Right cardiac atrium (tissue), 5 donors: ENCODE results near the gene NFASC. TPM values are rescaled to one million over a fixed set of nuclear protein-coding genes. Genes with fewer than 3 reads are reported as not detected.

Experiments used
- ATAC-seq, 2 donors: fragments of 200-7000 bp; cut with Tn5 transposase; one replicate each; pipeline versions ENCODE4 v1.8.0 to v1.9.1; 2020; ENCODE audit warnings: moderate library complexity in 2 of 2, mild to moderate bottlenecking in 1 of 2
- DNase-seq, 3 donors: peaks; one replicate each; pipeline ENCODE4 v3.0.0-alpha.2; 2020
- H3K27ac ChIP-seq: one replicate; pipeline ENCODE4 v1.5.1; 2013; ENCODE audit warnings: mild to moderate bottlenecking, low read length, control low read depth, moderate library complexity
- H3K27me3 ChIP-seq: one replicate; pipeline ENCODE4 v1.6.1; 2013; ENCODE audit not compliant: control insufficient read depth, insufficient read depth
- H3K4me1 ChIP-seq: one replicate; pipeline ENCODE4 v1.6.1; 2013; ENCODE audit warnings: low read length; ENCODE audit not compliant: control insufficient read depth, insufficient read depth
- H3K4me3 ChIP-seq: one replicate; pipeline ENCODE4 v1.5.1; 2013; ENCODE audit warnings: low read length, control low read depth
- H3K9me3 ChIP-seq: one replicate; pipeline ENCODE4 v1.6.1; 2013; ENCODE audit warnings: low read length; ENCODE audit not compliant: control insufficient read depth
- WGBS: extraction: QIAGEN DNeasy Blood & Tissue Kit; methylation state at CpG from one replicate; pipeline ENCODE4 v1.1.7; 2013; 5-methylcytosine and 5-hydroxymethylcytosine counted together
- intact Hi-C, 4 donors: fragments of 100-400 bp; cut with DNase I; formaldehyde crosslinking; loops; one replicate each; pipeline versions ENCODE4 v1.11.0 to v1.14.0; 2022 to 2023
- polyA plus RNA-seq: library from polyadenylated mRNA; stranded (reverse); fragments of 200-250 nt; gene quantifications from one replicate; pipeline ENCODE4 v1.2.3, GENCODE V29; 2013
- total RNA-seq, 4 donors: library from RNA; stranded (reverse); fragmentation: NEBNext Ultra II Directional; extraction: Animal tissue kit (Norgen Biotek cat#: 25700); gene quantifications; one replicate each; pipeline ENCODE4 v1.2.1, GENCODE V29; 2021
- donor health status: healthy with polysubstance abuse.
- donor health status: DM: no; HTN: yes; CAD: no.
- donor health status: DM: no; HTN: no; CAD: no.
- donor health status: DM: no; HTN: yes; CAD: no; lungs with severe emphysema.
- donor health status: DM: yes; HTN: yes; CAD: no.

NFASC gene
- total and polyA plus RNA-seq, 5 donors = 44.2 to 94.2 (median 63.3) TPM

DNA sequence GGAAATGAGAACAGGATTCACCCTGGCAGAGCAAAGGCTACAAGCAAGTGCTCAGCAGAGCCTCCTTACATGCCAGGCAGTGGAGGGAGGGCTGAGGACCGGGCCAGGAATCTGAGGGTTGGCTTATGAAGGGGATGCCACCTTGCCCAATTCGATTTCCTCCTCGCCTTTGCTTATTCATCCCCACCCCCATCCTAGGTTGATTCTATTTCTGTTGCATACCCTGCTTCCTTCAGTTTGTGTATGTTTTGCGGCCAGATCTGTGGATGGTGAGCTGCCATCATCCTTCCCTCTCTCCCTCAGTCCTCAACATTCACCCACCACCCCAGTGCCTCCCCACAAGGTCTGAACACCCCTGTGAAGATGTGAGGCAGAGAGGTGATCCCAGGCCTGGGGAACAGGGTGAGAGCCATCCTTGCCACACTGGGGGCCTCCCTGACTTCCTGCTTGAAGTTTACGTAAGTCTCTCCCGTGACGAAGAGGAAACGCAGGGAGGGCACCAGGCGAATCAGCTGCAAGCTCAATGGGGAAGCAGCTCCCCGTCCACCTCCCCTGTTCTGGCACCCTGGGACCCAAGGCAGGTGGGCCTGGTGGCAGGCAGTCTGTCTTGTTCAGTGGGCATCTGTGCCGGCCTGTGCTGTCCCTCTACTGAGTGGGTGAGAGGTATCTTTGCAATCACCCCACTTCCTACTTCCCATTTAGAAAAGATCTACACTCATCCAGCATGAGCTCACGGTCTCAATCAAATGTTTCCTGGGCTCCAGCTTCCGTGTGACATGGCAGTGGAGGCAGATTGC lies 121.7 kb downstream of the NFASC start:
- Histone ChIP-seq H3K27ac (no peak overlapping the region), H3K4me3 (no peak overlapping the region), H3K9me3 (no peaks in the 10 kb centered on the region), H3K4me1 (no peaks in the 10 kb centered on the region), H3K27me3 (no peaks in the 10 kb centered on the region)
- WGBS = 71% methylated on average over 13 of the region's 13 CpGs
- ATAC-seq (no peak), DNase-seq (no peak)
- intact Hi-C loops = loop anchor here in 1 of 4 donors (10.0 kb wide), 2 partner anchors 62 to 262 kb away; no protein-coding TSS in a partner anchor

DNA sequence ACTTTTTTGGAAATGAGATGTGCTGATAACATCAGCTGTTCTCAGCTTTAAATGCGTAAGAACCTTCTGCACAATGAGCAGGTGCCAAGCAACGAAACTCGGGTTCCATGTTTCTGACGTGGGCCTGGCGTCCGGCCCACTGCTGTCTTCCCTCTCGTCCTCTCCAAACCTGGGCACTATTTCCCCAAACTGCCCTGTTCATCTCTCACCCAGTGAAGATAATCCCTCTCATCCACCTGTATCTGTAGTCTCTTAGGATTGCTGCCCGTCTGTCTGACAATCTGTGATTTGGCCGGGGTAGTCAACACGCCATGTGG lies 122.3 kb downstream of the NFASC start:
- H3K4me1 ChIP-seq = no peaks in the 10 kb centered on the region
- H3K9me3 ChIP-seq = no peaks in the 10 kb centered on the region
- WGBS = 89% methylated on average over 10 of the region's 10 CpGs
- intact Hi-C loops = loop anchor here in 1 of 4 donors (10.0 kb wide), 2 partner anchors 62 to 262 kb away; no protein-coding TSS in a partner anchor
- DNase-seq = no peak
- H3K27ac ChIP-seq = no peak overlapping the region
- no peak overlapping the region for H3K4me3 ChIP-seq
- no peak for ATAC-seq
- H3K27me3 ChIP-seq = no peaks in the 10 kb centered on the region

DNA sequence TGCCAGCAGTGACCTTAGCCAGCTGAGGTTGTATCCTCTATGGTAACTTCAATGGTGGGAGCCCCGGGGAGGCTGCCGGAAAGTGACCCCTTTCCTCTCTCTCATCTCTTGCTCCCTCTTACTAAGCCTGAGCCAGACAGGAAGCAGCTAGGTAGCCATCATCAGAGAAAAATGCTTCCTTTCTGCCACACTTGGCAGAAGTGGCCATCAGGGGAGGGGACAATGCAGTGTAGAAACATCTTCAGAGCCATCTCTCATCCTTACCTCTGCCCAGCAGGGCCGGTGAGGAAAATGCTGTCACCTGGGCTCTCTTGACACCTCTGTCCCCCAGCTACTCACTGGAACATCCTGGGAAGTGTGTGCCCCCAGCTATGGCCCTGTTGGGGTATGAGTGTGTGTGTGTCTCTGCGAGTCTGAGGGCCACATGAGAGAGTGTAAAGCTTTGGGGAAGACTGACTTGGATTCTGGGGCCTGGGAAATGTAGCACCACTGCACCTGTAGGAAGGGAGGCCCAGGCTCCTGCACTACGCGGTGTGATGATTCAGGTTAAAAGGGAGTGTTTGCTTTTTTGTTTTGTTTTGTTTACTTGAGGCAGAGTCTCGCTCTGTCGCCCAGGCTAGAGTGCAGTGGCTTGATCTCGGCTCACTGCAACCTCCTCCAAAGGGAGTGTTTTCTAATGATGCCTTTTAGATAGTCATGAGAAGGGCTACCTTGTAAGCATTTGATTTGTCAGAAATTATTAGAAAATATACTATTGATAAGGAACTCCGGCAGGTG lies 123.6 kb downstream of the NFASC start:
- Histone ChIP-seq H3K27me3 (no peaks in the 10 kb centered on the region), H3K9me3 (no peaks in the 10 kb centered on the region), H3K27ac (no peak overlapping the region), H3K4me3 (no peak overlapping the region), H3K4me1 (no peaks in the 10 kb centered on the region)
- DNase-seq = no peak
- intact Hi-C loops = loop anchor here in 1 of 4 donors (10.0 kb wide), 2 partner anchors 61 to 261 kb away; no protein-coding TSS in a partner anchor
- no peak for ATAC-seq
- WGBS = 88% methylated on average over 10 of the region's 10 CpGs

DNA sequence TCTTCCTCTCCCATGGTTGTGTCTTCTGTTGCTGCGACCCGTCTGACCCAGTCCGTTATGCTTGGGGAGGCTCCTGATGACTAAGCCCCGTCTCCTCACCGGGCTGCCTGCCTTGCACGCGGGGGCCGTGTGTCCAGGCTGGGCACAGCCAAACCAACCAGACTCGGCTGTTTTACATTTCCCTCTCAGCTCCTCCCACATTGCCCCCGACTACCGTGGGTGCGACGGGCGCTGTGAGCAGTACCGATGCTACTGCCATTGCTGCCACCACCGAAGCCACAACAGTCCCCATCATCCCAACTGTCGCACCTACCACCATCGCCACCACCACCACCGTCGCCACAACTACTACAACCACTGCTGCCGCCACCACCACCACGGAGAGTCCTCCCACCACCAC lies 126.3 kb downstream of the NFASC start:
- no peak for DNase-seq
- Histone ChIP-seq H3K9me3 (no peaks in the 10 kb centered on the region), H3K4me1 (no peaks in the 10 kb centered on the region), H3K27me3 (no peaks in the 10 kb centered on the region), H3K27ac (no peak overlapping the region), H3K4me3 (no peak overlapping the region)
- 93% methylated on average over 22 of the region's 22 CpGs for WGBS
- intact Hi-C loops = loop anchor here in 1 of 4 donors (10.0 kb wide), 2 partner anchors 58 to 258 kb away; no protein-coding TSS in a partner anchor
- ATAC-seq = no peak

DNA sequence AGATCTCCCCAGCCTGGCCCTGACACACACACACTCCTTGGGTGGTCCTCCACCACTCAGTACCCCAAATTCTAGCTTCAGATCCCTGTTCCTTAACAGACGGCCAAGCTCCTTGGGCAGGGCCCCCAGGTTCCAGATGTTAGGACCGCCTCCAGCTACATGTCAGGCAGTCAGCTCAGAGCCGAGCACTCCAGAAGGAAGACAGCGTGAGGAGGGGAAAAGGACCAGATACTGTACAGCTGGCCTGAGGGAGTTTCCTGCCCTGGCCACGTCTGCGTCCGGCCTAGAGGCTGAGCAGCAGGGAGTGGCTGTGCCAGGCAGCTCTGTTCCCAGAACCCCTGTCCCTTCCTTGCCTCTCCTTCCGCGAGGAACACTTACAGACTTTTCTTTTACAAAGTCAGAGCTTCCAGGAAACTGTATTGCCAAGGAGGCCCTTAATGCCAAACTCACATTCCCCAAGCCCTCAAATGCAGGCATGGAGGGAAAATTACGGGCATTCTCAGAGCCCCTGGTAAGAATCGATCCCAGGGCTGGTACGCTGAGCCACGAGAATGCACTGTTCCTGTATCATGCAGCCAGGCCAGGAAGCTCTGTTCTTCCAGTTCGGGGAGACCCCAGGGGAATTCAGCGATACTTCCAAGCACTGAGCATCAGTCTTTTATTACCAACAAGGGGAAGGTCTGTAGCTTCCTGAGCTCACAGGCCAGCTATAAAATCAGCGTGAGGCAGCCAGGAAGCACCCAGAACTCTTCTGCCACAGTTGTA lies 127.1 kb downstream of the NFASC start:
- Histone ChIP-seq H3K9me3 (no peaks in the 10 kb centered on the region), H3K4me1 (no peaks in the 10 kb centered on the region), H3K27ac (no peak overlapping the region), H3K27me3 (no peaks in the 10 kb centered on the region), H3K4me3 (no peak overlapping the region)
- intact Hi-C loops = loop anchor here in 1 of 4 donors (10.0 kb wide), 2 partner anchors 57 to 257 kb away; no protein-coding TSS in a partner anchor
- ATAC-seq (peak; percentile 73 to 78), DNase-seq (peak in 2 of 3 donors; percentile 29 to 68)
- 41% methylated on average over 16 of the region's 16 CpGs for WGBS

DNA sequence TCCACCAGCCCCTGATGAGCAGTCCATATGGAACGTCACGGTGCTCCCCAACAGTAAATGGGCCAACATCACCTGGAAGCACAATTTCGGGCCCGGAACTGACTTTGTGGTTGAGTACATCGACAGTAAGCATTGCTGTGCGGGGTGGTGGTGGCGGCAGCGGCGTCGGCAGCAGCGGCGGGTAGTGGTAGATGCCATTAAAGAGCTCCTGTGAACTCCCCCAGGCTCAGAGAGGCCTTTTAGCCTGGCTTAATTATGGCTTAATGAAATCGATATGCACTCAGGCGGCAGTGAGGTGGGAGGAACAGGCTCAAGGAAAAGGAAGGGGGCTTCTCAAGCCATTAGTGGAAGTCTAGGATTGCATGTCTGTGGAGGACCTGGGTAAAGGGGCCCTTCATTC lies 130.5 kb downstream of the NFASC start:
- H3K9me3 ChIP-seq = no peaks in the 10 kb centered on the region
- H3K4me3 ChIP-seq = no peak overlapping the region
- ATAC-seq (no peak), DNase-seq (no peak)
- WGBS = 98% methylated on average over 14 of the region's 14 CpGs
- no peaks in the 10 kb centered on the region for H3K4me1 ChIP-seq
- intact Hi-C loops = no loop called here
- no peaks in the 10 kb centered on the region for H3K27me3 ChIP-seq
- H3K27ac ChIP-seq = no peak overlapping the region

DNA sequence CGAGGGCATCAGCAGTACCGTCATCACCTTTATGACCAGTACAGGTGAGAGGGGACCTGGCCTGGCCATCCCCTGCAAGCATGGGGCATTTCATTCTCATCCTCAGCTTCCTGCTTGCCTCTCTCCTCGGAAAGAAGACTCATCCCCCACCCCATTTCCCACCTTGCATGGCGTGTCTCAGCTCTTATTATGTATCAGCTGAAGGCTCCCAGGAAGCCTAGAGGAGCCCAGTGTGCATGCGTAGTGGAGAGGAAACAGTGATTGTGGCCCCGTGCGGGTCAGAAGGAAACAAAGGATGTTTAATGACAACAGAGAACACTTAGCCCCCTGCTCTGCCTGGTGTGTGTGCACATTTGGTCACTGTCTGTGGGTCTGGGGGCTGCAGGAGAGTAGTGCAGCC lies 132.0 kb downstream of the NFASC start:
- Histone ChIP-seq H3K9me3 (no peaks in the 10 kb centered on the region), H3K27ac (no peak overlapping the region), H3K4me3 (no peak overlapping the region), H3K27me3 (no peaks in the 10 kb centered on the region), H3K4me1 (no peaks in the 10 kb centered on the region)
- no peak for DNase-seq
- WGBS = 82% methylated on average over 7 of the region's 7 CpGs
- intact Hi-C loops = no loop called here
- ATAC-seq = no peak

DNA sequence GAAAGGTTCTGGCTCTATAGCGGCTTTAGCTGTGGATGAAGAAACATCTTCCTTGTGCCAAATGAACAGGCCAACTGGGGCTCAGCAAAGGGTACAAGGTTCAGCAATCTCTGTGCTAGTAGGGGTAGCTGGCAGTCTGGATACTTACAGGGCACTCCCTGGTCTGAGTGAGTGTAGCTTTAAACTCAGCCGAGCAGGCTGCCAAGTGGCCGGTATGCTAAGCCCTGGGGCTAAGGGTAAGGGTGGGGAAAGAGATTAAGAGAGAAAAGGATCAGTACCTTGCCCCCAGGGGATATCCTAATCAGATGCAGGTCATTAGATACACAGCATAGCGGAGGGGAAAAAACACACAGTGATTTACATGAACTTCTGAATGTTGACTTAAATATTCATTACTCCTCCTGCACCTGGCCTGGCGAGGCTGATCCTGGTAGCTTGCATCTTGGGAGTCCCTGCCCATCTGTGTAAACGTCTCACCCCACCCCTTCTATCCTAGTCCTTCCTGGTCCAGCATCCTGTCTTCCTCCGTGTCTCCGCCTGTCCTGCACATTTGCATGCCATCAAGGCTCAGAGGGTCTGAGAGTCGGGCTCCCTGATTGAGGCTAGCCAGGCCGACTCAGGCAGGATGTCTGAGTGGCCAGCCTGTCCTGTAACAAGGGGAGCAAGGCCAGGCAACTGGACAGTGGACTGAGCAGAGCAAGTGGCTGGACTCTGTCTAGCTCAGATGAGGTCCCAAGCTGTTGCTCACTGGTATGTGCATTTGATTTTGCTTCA lies 132.9 kb downstream of the NFASC start:
- H3K4me3 ChIP-seq = no peak overlapping the region
- no peaks in the 10 kb centered on the region for H3K4me1 ChIP-seq
- DNase-seq = no peak
- no peaks in the 10 kb centered on the region for H3K9me3 ChIP-seq
- no peak overlapping the region for H3K27ac ChIP-seq
- ATAC-seq = no peak
- intact Hi-C loops = no loop called here
- H3K27me3 ChIP-seq = no peaks in the 10 kb centered on the region
- WGBS = 68% methylated on average over 10 of the region's 10 CpGs

DNA sequence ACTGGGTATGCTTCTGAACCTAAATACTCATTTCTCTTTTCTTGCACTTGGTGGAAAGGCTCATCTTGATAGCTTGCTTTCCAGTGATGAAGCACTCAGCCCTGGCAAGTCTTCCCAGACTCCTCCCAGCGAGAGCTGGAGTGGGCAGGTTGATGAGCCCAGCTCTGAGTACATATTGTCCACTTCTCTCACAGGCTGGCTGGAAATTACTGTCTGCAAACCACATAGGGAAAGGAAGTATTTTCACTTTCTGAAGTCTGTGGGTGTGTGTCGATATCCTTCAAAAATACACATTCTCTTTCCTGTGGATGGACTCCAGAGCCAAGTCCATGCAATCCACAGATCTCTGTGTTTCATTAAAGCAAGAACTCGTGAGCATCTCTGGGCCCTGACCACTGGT lies 133.7 kb downstream of the NFASC start:
- ATAC-seq = peak in 1 of 2 donors; percentile 21

DNA sequence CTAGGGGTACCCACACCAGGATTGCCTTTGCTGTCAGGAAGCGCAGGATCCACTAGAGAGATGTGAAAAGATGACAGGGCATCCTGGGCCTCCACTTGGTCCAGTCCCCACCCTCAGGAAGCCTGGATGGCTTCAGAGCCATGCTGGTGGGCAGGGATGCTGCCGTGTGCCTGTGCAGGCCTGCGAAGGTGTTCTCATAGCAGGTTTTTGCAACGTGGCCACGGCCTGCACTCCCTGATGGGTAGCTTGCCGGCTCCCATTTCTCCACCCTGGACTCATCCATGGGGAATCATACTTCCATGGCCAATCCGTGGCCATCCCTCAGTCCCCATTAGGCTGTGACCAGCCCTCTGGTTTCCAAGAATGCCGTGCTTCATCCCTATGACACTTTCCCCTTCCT lies 138.2 kb downstream of the NFASC start:
- no peaks in the 10 kb centered on the region for H3K9me3 ChIP-seq
- H3K4me1 ChIP-seq = peaks cover 2% of the 10 kb centered on the region
- no peak overlapping the region for H3K4me3 ChIP-seq
- intact Hi-C loops = no loop called here
- WGBS = 85% methylated on average over 8 of the region's 8 CpGs
- DNase-seq = no peak
- H3K27ac ChIP-seq = no peak overlapping the region
- ATAC-seq = no peak
- H3K27me3 ChIP-seq = no peaks in the 10 kb centered on the region

More for the DNA sequence above, 133.7 kb downstream of the NFASC start:
- Histone ChIP-seq H3K4me3 (no peak overlapping the region), H3K27me3 (no peaks in the 10 kb centered on the region), H3K9me3 (no peaks in the 10 kb centered on the region), H3K27ac (no peak overlapping the region), H3K4me1 (no peaks in the 10 kb centered on the region)
- WGBS = 54% methylated on average over 3 of the region's 3 CpGs
- no peak for DNase-seq
- intact Hi-C loops = no loop called here
